ENCODE results near the gene SUGP1. TPM values are rescaled to one million over a fixed set of nuclear protein-coding genes. Genes with fewer than 3 reads are reported as not detected.
"Not testable (repeated sequence)": the region's sequence is repeated elsewhere in the genome, so short reads cannot be mapped to it uniquely, and the experiment has no call there.

Gene SUGP1
- total RNA-seq, 2 experiments from 2014 or later, result 34.6 to 61.4 TPM

DNA sequence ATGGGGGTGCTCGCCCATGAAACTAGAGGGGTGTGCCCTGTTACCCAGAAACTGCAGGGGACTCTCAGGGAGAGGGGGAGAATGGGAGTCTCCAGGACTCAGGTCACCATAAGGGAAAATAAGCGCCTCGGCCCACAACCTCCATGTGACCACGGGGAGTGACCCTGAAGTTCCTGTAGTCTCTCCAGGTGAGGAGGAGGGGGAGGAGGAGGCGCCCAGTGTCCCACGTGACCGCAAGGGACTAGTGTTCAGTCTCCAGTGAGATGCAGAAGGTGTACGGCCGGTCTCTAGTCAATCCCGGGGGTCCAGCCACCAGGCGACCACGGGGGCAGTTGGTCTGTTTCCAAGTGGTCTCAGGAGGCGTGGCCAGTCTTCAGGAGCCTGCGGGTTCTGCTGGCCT is 63.2 kb downstream of the SUGP1 start:
- BruUV-seq (replicated peaks), result no TSS peak
- no peaks in the 10 kb centered on the region for H3K9me2 ChIP-seq (ENCODE audit: insufficient read depth, low read length)
- DNase-seq (ENCODE audit: low spot score), result no peak
- ChIA-PET CTCF (ENCODE audit: unreplicated experiment) (no interaction called here), POLR2A (no interaction called here)
- H3K4me1 ChIP-seq (ENCODE audit: insufficient read depth, low read length, poor library complexity, severe bottlenecking), result no peaks in the 10 kb centered on the region
- H3K27ac ChIP-seq (ENCODE audit: low read depth, low read length, poor library complexity, severe bottlenecking), result no peak overlapping the region
- H2AFZ ChIP-seq (ENCODE audit: low read length), result no peak overlapping the region
- H3K36me3 ChIP-seq (ENCODE audit: insufficient read depth, low read length), result no peaks in the 10 kb centered on the region
- no peaks in the 10 kb centered on the region for H3K9me3 ChIP-seq (ENCODE audit: low read length)
- H3K4me2 ChIP-seq (ENCODE audit: low read length), result no peak overlapping the region
- H3K4me3 ChIP-seq (ENCODE audit: low read depth, low read length, poor library complexity, severe bottlenecking), result no peak overlapping the region
- TF ChIP-seq EZH2phosphoT487 (IDR thresholded peaks at IDR 0.05; ENCODE audit: borderline replicate concordance, low read depth, low read length) (no peak), CTCF (conservative IDR thresholded peaks at IDR 0.05; ENCODE audit: low read length) (no peak)
- intact Hi-C loops (cut with micrococcal nuclease; ENCODE audit: unreplicated experiment), result no loop called here
- no peaks in the 10 kb centered on the region for H4K20me1 ChIP-seq (ENCODE audit: insufficient read depth, low read length)
- H3K79me2 ChIP-seq (ENCODE audit: insufficient read depth, low read depth, low read length), result no peaks in the 10 kb centered on the region

- BruUV-seq (replicated peaks), result no TSS peak
- H3K4me2 ChIP-seq (ENCODE audit: low read length), result no peak overlapping the region
- DNase-seq (ENCODE audit: low spot score), result no peak
- H2AFZ ChIP-seq (ENCODE audit: low read length), result no peak overlapping the region
- no peaks in the 10 kb centered on the region for H3K79me2 ChIP-seq (ENCODE audit: insufficient read depth, low read depth, low read length)
- no peak overlapping the region for H3K4me3 ChIP-seq (ENCODE audit: low read depth, low read length, poor library complexity, severe bottlenecking)
- H3K36me3 ChIP-seq (ENCODE audit: insufficient read depth, low read length), result no peaks in the 10 kb centered on the region
- ChIA-PET POLR2A (interaction anchor here (0.5 kb wide), 1 partner anchor 699 kb away, joined by 4 read pairs; no protein-coding TSS in a partner anchor), CTCF (ENCODE audit: unreplicated experiment) (no interaction called here)
- TF ChIP-seq EZH2phosphoT487 (IDR thresholded peaks at IDR 0.05; ENCODE audit: borderline replicate concordance, low read depth, low read length) (no peak), CTCF (conservative IDR thresholded peaks at IDR 0.05; ENCODE audit: low read length) (no peak)
- no peaks in the 10 kb centered on the region for H3K9me3 ChIP-seq (ENCODE audit: low read length)
- no peaks in the 10 kb centered on the region for H3K4me1 ChIP-seq (ENCODE audit: insufficient read depth, low read length, poor library complexity, severe bottlenecking)
- intact Hi-C loops (cut with micrococcal nuclease; ENCODE audit: unreplicated experiment), result no loop called here
- H3K27ac ChIP-seq (ENCODE audit: low read depth, low read length, poor library complexity, severe bottlenecking), result no peak overlapping the region
- no peaks in the 10 kb centered on the region for H4K20me1 ChIP-seq (ENCODE audit: insufficient read depth, low read length)
- no peaks in the 10 kb centered on the region for H3K9me2 ChIP-seq (ENCODE audit: insufficient read depth, low read length)
These were observed 64.0 kb downstream of the SUGP1 start for GRCh38 chr19:19256072-19256969.

- H3K9me3 ChIP-seq (ENCODE audit: low read length); H3K36me3 ChIP-seq (ENCODE audit: insufficient read depth, low read length); H3K4me2 ChIP-seq (ENCODE audit: low read length); BruUV-seq (replicated peaks); H3K4me3 ChIP-seq (ENCODE audit: low read depth, low read length, poor library complexity, severe bottlenecking); H3K4me1 ChIP-seq (ENCODE audit: insufficient read depth, low read length, poor library complexity, severe bottlenecking); H2AFZ ChIP-seq (ENCODE audit: low read length); H4K20me1 ChIP-seq (ENCODE audit: insufficient read depth, low read length); H3K9me2 ChIP-seq (ENCODE audit: insufficient read depth, low read length); intact Hi-C loops (cut with micrococcal nuclease; ENCODE audit: unreplicated experiment); DNase-seq (ENCODE audit: low spot score); H3K27ac ChIP-seq (ENCODE audit: low read depth, low read length, poor library complexity, severe bottlenecking); H3K79me2 ChIP-seq (ENCODE audit: insufficient read depth, low read depth, low read length); CTCF ChIA-PET (ENCODE audit: unreplicated experiment): not testable (repeated sequence)
- POLR2A ChIA-PET, result interaction anchor here (0.8 kb wide), 1 partner anchor 23 kb away, joined by 5 read pairs; no protein-coding TSS in a partner anchor
These were observed 66.9 kb downstream of the SUGP1 start for GRCh38 chr19:19253409-19253808.

All from OCI-LY7 (cell line).